NCI-H2081 (cell line): ENCODE results near the gene CABP4.

ENCODE experiments used
- DNase-seq, 2 experiments: peaks; one replicate each; lab custom pipeline; 2025; lab: John Stamatoyannopoulos, UW

Gene CABP4

DNA sequence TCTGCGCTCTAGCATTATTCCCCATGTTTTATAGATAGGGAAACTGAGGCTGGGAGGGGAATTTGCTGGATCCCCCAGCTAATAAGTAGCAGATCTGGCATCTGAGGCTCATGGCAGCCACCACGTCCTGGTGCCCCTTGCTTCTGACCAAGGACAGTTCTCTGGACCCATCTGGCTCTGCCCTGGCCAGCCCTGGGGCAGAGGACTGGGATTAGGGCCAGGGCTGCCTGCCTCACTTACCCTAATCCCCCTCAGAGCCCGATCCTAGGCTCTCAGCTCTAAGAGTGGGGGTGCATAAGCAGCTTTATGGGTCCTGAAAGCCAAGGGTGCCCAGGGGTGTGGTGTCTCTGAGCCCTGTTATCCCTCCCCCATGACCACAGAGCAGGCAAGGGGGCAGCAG, at the start of gene CABP4:
Gene CABP4, plus strand, starts transcription at position 301 of the 400 bp plus-strand sequence. Its CDS starts 70 bp downstream, at position 371.
- DNase-seq, result no peak

- DNase-seq, result no peak
Observed at GRCh38 chr11:67405688-67406339, 49.3 kb upstream of the CABP4 start.

GRCh38 chr11:67406420-67406968, 48.7 kb upstream of the CABP4 start:
- DNase-seq, result no peak

DNA sequence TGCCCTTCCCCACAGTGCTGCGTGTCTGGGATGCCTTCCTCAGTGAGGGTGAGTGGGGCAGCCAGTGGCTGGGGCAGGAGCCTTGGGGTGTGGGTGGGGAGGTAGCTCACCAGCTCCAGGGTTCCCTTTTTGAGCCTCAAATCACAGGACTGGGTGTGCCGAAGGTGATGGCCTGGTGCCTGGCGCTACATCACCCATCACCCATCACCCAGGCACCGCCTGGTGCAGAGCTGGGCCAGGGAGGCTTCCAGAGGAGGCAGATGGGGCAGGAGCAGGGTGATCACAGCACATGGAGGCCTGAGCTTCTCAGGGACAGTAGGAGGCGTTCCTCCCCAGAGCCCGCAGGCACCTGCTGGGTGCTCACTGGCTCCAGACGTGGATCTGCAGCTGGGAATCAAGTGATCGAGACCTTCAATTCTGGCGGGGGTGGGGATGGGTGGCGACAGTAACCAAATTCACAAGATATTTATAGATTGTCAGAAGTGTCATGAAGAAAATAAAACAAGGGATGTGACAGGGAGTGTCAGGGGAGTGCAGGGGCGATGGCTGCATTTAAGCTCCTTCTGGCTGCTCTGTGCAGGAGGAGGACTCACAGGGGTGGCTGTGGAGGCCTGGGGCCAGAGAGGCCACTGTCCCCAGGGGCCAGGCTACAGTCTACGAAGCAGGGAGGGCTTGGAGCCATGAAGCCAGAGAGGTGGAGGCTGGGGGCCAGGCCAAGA, 48.0 kb upstream of the CABP4 start:
- DNase-seq, result no peak

- DNase-seq, result no peak
Observed at GRCh38 chr11:67407688-67408163, 47.4 kb upstream of the CABP4 start.

GRCh38 chr11:67408437-67409200, 46.5 kb upstream of the CABP4 start:
- no peak for DNase-seq

GRCh38 chr11:67409261-67409666, 45.9 kb upstream of the CABP4 start:
- no peak for DNase-seq

DNA sequence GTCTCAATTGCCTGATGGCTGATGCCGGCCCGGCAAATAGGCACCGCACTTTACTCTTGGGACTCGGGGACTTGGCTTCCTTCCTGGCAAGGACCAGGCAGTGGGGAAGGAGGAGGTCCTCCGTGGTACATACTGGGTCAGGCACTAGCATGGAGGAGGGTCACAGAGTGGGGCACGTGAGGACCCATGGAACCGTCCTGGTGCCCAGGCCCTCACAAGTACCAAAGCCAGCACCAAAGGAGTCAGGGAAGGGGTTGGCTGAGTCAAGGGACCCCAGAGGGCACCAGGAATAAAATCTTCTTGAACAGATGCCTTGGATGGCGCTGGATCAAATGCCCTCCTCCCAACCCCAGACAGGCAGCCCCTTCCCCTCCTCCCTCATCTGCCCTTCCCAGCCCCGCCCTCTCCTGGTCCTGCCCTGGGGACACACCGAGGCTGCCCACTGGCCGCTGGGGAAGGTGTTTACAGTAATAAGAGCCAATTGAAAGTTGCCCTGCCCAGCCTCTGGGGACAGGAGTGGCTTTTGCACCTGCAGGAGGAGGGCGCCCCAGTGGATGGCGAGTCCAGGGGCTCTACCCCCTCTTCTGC, 45.3 kb upstream of the CABP4 start:
- DNase-seq, result peak in 1 of 2 experiments; percentile 12

DNA sequence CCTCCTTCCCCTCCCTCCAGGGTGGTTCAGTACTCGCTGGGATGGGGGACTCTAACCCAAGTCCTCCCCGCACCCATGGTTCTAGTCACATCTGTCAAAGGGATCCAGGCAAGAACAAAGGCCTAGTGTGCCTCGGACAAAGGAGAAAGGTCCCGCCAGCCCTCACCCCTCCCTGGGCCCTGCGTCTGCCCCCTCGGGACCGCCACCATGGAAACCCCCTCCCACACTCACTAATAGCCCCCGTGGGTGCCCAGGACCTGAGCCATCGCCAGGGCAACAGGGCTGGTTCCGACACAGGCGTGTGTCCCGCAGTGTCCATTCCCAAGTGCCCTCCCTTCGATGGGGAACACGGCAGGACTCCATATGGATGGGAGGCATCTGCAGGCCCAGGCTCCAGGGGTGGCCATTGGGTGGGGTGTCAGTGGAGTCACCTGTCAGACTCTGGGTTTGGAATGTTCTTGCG, 44.8 kb upstream of the CABP4 start:
- DNase-seq, result no peak

- no peak for DNase-seq
Observed at GRCh38 chr11:67410984-67411784, 44.0 kb upstream of the CABP4 start.

DNA sequence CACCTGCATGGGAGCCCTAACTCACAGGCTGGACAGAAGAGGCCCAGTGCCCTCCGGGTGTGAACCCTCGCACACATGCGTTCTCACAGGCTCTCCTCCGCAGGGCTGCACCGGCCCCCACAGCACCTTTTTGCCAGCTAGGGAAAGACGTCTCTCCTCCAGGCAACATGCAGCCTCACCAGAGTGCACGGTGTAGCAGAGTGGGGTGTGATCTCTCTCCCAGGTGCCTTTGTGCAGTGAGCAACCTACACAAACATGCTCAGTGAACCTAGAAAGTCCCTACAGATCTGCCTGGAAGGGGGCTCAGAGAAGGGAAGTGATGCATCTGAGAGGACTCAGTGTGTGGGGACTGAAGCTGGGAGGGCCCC, 43.4 kb upstream of the CABP4 start:
- no peak for DNase-seq

- no peak for DNase-seq
Observed at GRCh38 chr11:67412495-67413179, 42.5 kb upstream of the CABP4 start.

GRCh38 chr11:67413266-67413849, 41.8 kb upstream of the CABP4 start:
- no peak for DNase-seq

- DNase-seq, result no peak
Observed at GRCh38 chr11:67415501-67416304, 39.5 kb upstream of the CABP4 start, which contains the start of gene CARNS1. Gene CARNS1, plus strand, starts transcription at chr11:67415678. Its CDS starts 522 bp downstream, at chr11:67416200.

DNA sequence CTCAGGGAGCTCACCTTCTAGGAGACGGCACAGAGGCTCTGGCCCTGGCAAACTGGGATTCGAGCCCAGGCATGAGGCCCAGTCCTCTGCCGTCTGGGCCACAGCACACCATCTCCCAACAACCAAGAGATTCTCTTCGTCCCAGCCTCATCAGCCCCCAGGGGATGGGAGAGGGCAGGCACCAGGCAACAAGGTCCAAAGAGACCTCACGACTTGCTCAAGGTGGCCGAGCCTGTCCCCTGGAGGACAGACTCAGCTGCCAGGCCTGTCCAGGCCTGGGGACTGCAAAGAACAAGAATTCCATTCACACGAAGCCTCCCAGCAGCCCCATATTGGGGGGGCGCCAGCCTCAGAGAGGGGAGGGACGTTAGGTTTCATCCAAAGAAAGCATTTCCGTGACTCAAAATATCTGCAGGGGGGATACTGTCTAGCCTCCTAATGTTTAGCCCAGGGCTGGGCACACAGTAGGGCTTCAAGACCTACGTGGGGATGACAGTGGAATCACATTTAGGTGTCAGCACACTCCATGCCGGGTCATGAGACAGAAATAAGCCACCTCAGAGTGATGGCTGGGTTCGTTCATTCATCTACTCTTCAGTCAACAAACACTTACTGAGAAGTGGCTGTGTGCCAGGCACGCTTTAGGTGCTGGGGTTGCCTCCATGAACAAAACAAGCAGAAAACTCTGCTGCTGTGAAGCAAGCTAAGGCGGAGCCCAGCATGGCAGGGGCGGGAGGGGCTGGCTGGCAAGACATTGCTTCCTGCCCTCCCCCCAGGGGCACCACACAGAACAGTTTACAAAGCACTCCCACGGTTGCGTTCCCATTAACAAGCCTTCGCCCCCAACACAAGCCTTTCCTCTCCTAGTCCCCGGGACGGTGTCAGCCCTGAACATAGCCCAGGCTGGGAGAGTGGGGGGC, 38.5 kb upstream of the CABP4 start:
- peak; percentile 70 to 87 for DNase-seq

DNA sequence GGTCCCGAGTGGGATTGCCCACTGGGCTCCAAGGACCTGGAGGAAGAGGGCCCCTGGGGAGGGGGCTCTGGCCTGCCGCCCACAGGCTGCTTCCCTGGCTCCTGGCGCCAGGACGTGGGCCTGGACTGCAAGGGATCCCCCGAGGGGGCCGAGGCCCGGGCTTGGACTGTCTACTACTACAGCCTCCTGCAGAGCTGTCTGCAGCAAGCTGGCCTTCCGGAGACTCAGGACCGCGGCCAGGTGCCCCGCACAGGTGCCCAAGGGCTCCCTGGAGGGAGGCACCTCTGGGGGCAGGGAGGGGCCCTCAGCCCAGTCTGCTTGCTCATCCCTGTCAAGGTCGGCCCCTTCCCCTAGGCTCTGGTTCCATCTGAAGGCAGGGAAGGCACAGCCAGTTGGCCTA, 37.7 kb upstream of the CABP4 start:
- DNase-seq, result no peak

GRCh38 chr11:67418476-67419281, 36.5 kb upstream of the CABP4 start:
- peak; percentile 40 to 66 for DNase-seq
